Endodermal cell (in vitro differentiated cells): ENCODE measurements around the gene PDZD11. TPM values are rescaled to one million over a fixed set of nuclear protein-coding genes. Genes with fewer than 3 reads are reported as not detected.
"Not testable (repeated sequence)": the region's sequence is repeated elsewhere in the genome, so short reads cannot be mapped to it uniquely, and the experiment has no call there.

ENCODE experiments used
- DNase-seq: peaks from one replicate; pipeline ENCODE4 v3.0.0-alpha.2; 2017
- H3K27ac ChIP-seq: 2 replicates; pipeline ENCODE4 v1.5.1; 2013; ENCODE audit warnings: mild to moderate bottlenecking, low read depth, low read length, moderate library complexity
- H3K27me3 ChIP-seq: 2 replicates; pipeline ENCODE4 v1.6.1; 2013; ENCODE audit warnings: mild to moderate bottlenecking, low read length, moderate library complexity; ENCODE audit not compliant: insufficient read depth, control insufficient read depth, poor library complexity, severe bottlenecking
- H3K36me3 ChIP-seq: 2 replicates; pipeline ENCODE4 v1.7.0; 2013; ENCODE audit warnings: mild to moderate bottlenecking, low read length, moderate library complexity; ENCODE audit not compliant: control insufficient read depth, insufficient read depth
- H3K4me1 ChIP-seq: one replicate; pipeline ENCODE4 v1.7.0; 2013; ENCODE audit warnings: low read length; ENCODE audit not compliant: control insufficient read depth, insufficient read depth
- H3K4me3 ChIP-seq: 2 replicates; pipeline ENCODE4 v1.5.1; 2013; ENCODE audit warnings: mild to moderate bottlenecking, low read length, moderate library complexity
- H3K9ac ChIP-seq: 2 replicates; pipeline ENCODE4 v1.6.1; 2013; ENCODE audit warnings: mild to moderate bottlenecking, low read length, moderate library complexity; ENCODE audit not compliant: poor library complexity, severe bottlenecking; ENCODE audit errors: extremely low read depth
- H3K9me3 ChIP-seq: 2 replicates; pipeline ENCODE4 v1.6.1; 2013; ENCODE audit warnings: mild to moderate bottlenecking, low read length, moderate library complexity; ENCODE audit not compliant: control insufficient read depth
- H3K27ac Mint-ChIP-seq: 2 replicates; pipeline ENCODE4 v1.8.0; 2020; ENCODE audit warnings: mixed read lengths
- H3K27me3 Mint-ChIP-seq: 2 replicates; pipeline ENCODE4 v1.8.0; 2021; ENCODE audit warnings: mild to moderate bottlenecking, mixed read lengths; ENCODE audit not compliant: insufficient read depth
- H3K36me3 Mint-ChIP-seq: 2 replicates; pipeline ENCODE4 v1.8.0; 2020; ENCODE audit warnings: low read depth, mixed read lengths
- H3K4me1 Mint-ChIP-seq: 2 replicates; pipeline ENCODE4 v1.8.0; 2020; ENCODE audit warnings: mixed read lengths
- H3K4me3 Mint-ChIP-seq: 2 replicates; pipeline ENCODE4 v1.8.0; 2020; ENCODE audit warnings: mild to moderate bottlenecking, moderate library complexity, mixed read lengths
- H3K9me3 Mint-ChIP-seq: 2 replicates; pipeline ENCODE4 v1.8.0; 2020; ENCODE audit warnings: mild to moderate bottlenecking, mixed read lengths
- WGBS, 2 experiments: methylation state at CpG; one replicate each; pipeline versions ENCODE4 v1.1.5 to v1.1.7; 2013; ENCODE audit warnings: missing lambda C conversion rate in 2 of 2, mixed read lengths in 1 of 2; ENCODE audit not compliant: insufficient coverage in 1 of 2, insufficient read length in 1 of 2; 5-methylcytosine and 5-hydroxymethylcytosine counted together
- total RNA-seq, 2 donors: library from RNA; stranded (reverse); fragmentation: NEBNext Ultra II Directional in 1 of 2; extraction: Animal tissue kit (Norgen Biotek cat#: 25700) in 1 of 2; gene quantifications; 2 replicates in 1 of 2; 3 replicates in 1 of 2; pipeline ENCODE4 v1.2.1, GENCODE V29; 2021
- TF ChIP-seq, protein P1 (sequence below): fragments of 200-600 bp; sonication (generic); conservative IDR thresholded peaks from 2 replicates; pipeline ENCODE4 v1.5.0; 2021; ENCODE audit warnings: antibody characterized with exemption, mild to moderate bottlenecking

PDZD11 gene
- total RNA-seq, 2 donors from 2014 or later: 28.9 to 29.6 TPM

DNA sequence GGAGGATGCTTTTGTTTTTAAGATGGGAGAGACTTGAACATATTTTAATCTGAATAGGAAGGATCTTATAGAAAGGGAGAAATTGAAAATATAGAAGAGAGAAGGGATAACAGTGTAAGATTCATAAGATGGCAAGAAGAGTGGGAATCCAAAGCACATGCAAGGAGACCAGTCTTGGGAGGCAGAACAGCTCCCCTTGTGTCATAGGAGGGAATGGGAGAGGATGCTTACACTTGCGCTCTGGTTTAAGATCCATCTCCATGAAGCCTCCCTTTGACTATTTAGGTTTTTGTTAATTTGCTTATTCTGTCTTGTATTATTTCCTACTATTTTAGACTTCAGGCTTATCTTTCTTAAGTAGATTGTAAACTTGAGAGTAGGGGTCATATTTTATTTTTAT lies 42.9 kb upstream of the PDZD11 start:
- no peaks in the 10 kb centered on the region for H3K9me3 ChIP-seq
- H3K27ac Mint-ChIP-seq: no peak overlapping the region
- TF ChIP-seq, protein P1, sequence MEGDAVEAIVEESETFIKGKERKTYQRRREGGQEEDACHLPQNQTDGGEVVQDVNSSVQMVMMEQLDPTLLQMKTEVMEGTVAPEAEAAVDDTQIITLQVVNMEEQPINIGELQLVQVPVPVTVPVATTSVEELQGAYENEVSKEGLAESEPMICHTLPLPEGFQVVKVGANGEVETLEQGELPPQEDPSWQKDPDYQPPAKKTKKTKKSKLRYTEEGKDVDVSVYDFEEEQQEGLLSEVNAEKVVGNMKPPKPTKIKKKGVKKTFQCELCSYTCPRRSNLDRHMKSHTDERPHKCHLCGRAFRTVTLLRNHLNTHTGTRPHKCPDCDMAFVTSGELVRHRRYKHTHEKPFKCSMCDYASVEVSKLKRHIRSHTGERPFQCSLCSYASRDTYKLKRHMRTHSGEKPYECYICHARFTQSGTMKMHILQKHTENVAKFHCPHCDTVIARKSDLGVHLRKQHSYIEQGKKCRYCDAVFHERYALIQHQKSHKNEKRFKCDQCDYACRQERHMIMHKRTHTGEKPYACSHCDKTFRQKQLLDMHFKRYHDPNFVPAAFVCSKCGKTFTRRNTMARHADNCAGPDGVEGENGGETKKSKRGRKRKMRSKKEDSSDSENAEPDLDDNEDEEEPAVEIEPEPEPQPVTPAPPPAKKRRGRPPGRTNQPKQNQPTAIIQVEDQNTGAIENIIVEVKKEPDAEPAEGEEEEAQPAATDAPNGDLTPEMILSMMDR: peak; percentile 65
- H3K9ac ChIP-seq: no peak overlapping the region
- H3K4me3 ChIP-seq: no peak overlapping the region
- no peaks in the 10 kb centered on the region for H3K27me3 ChIP-seq
- no peaks in the 10 kb centered on the region for H3K4me1 ChIP-seq
- DNase-seq: no peak
- peaks cover 10% of the 10 kb centered on the region for H3K36me3 Mint-ChIP-seq
- H3K4me1 Mint-ChIP-seq: no peaks in the 10 kb centered on the region
- H3K9me3 Mint-ChIP-seq: peaks cover 36% of the 10 kb centered on the region
- H3K36me3 ChIP-seq: peaks cover 19% of the 10 kb centered on the region
- H3K27ac ChIP-seq: no peak overlapping the region
- WGBS, 2 experiments: no CpG with 5 or more reads among the region's 1 CpG
- no peaks in the 10 kb centered on the region for H3K27me3 Mint-ChIP-seq
- H3K4me3 Mint-ChIP-seq: no peak overlapping the region

DNA sequence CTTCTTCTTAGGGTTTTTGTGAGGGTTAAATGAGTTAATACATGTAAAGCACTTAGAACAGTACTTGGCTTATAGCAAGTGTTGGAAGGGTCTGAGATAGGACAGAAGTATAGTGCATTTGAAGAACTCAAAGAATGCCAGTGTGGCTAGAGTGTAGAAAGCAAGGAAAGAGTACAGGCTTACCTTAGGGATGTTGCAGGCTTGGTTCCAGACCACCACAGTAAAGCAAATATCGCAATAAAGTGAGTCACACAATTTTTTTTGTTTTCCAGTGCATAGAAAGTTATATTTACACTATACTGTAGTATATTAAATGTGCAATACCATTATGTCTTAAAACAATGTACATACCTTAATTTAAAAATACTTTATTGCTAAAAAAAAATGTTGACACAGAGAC lies 41.4 kb upstream of the PDZD11 start:
- H3K9me3 ChIP-seq: no peaks in the 10 kb centered on the region
- H3K27me3 Mint-ChIP-seq: no peaks in the 10 kb centered on the region
- H3K36me3 Mint-ChIP-seq: peaks cover 9% of the 10 kb centered on the region
- H3K4me1 Mint-ChIP-seq: no peaks in the 10 kb centered on the region
- H3K27me3 ChIP-seq: no peaks in the 10 kb centered on the region
- H3K4me3 ChIP-seq: no peak overlapping the region
- peaks cover 32% of the 10 kb centered on the region for H3K9me3 Mint-ChIP-seq
- no peak overlapping the region for H3K27ac ChIP-seq
- peaks cover 10% of the 10 kb centered on the region for H3K36me3 ChIP-seq
- H3K4me1 ChIP-seq: no peaks in the 10 kb centered on the region
- H3K4me3 Mint-ChIP-seq: no peak overlapping the region
- no peak overlapping the region for H3K9ac ChIP-seq
- 100% methylated on average over 1 of the region's 1 CpG; no CpG with 5 or more reads in 1 of the 2 experiments for WGBS, 2 experiments
- DNase-seq: no peak
- TF ChIP-seq, protein P1: no peak
- H3K27ac Mint-ChIP-seq: no peak overlapping the region

DNA sequence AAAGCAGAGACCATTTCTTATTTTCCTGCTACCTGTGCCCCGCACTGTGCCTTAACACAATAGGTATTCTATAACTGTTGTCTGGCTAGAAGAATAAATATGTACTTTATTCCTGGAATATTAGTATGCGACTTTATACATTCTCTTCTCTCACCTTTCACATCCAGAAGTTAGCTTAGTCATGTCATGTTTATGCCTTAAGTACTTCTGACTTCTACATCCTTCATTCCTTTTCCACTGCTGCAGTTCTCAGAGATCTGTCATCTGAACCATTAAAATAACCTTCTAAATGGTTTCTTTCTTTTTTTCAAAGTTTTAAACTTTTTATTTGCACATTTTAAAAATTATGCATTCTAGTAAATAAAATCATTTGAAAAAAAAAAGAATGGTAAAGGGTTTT lies 34.6 kb upstream of the PDZD11 start:
- H3K27me3 ChIP-seq: no peaks in the 10 kb centered on the region

DNA sequence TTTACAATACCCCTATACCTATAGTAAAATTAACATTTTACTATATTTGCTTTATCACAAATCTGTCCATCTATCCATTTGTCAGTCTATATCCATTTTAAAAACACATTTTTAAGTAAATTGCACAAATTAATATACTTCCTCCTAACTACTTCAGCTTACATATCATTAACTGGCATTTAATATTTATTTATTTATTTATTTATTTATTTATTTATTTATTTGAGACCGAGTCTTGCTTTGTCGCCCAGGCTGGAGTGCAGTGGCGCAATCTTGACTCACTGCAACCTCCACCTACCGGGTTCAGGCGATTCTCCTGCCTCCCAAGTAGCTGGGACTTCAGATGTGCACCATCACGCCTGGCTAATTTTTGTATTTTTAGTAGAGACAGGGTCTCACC lies 33.9 kb upstream of the PDZD11 start:
- H3K27me3 ChIP-seq, H3K27ac ChIP-seq, H3K4me3 ChIP-seq, H3K27ac Mint-ChIP-seq, H3K27me3 Mint-ChIP-seq, H3K36me3 ChIP-seq, H3K9me3 ChIP-seq, H3K4me1 Mint-ChIP-seq, H3K9ac ChIP-seq, H3K4me1 ChIP-seq, DNase-seq, H3K4me3 Mint-ChIP-seq, H3K36me3 Mint-ChIP-seq: not testable (repeated sequence)
- WGBS, 2 experiments: 98 to 100% methylated on average over 1 to 6 of the region's 6 CpGs
- peaks cover 29% of the 10 kb centered on the region for H3K9me3 Mint-ChIP-seq

More for the DNA sequence above, 34.6 kb upstream of the PDZD11 start:
- Mint-ChIP-seq H3K27ac (no peak overlapping the region), H3K4me1 (no peaks in the 10 kb centered on the region), H3K27me3 (no peaks in the 10 kb centered on the region), H3K36me3 (no peaks in the 10 kb centered on the region), H3K9me3 (peaks cover 25% of the 10 kb centered on the region), H3K4me3 (no peak overlapping the region)
- Histone ChIP-seq H3K9me3 (no peaks in the 10 kb centered on the region), H3K4me1 (no peaks in the 10 kb centered on the region), H3K36me3 (no peaks in the 10 kb centered on the region), H3K9ac (no peak overlapping the region), H3K4me3 (no peak overlapping the region), H3K27ac (no peak overlapping the region)
- TF ChIP-seq, protein P1: no peak
- no peak for DNase-seq
- 85% methylated on average over 1 of the region's 2 CpGs; no CpG with 5 or more reads in 1 of the 2 experiments for whole genome bisulfite sequencing, 2 experiments
